ENCODE data around the gene GALNT2. TPM values are rescaled to one million over a fixed set of nuclear protein-coding genes. Genes with fewer than 3 reads are reported as not detected.

The GALNT2 gene
- total and polyA plus RNA-seq, 4 donors, result 47.5 to 182 (median 114) TPM

DNA sequence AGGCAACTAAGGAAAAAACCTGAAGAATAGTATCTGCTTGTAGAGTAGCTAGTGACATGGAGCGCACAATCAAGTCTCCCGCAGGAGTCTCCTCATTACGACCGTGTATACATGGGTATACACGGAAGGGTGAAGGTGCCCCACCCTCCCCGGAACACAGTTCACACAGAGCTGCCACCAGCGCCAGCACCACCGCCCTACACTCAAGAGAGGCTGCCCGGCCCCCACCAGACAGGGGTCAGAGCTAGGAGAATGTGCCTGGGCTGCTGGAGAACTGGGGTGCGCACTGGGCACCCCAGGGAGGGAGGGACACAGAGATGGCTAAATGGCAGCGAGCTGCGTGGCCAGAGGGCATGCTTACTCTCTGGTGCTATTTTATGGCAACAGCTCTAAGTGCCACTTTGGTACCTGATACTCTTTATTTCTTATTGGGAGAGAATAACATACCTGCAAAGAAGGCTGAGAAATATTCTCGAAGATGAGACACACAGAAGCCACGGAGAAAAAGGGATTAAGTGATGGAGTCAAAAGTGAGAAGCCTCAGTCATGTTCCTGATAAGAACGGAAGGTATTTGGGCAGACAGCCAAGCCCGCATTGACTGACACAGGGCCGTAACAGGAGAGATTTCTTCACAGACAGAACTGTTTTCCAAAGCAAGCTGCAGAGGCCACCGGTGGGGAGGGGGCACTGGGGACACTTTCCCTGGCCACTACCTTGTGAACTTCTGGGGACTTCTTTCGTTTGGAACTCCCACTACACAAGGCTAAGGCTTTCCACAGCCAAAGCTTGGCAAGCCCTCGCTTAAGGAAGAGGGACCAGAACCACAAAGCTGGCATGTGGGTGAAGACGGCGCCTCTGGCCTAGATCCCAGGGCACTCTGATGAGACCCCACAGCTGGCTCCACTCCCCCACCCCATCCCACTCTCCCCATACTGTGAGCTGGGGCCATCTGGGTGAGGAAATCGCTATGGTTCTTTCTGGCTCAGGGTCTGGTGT lies 251.1 kb downstream of the GALNT2 start:
- H3K4me1 ChIP-seq (ENCODE audit: control insufficient read depth in 4 of 4, insufficient read depth in 4 of 4, low read length in 3 of 4), result peaks cover 0 to 10% (median 7%) of the 10 kb centered on the region in 4 donors
- H3K9ac ChIP-seq (ENCODE audit: low read depth in 1 of 2, low read length in 2 of 2), result no peak overlapping the region
- no peaks in the 10 kb centered on the region for H3K27me3 ChIP-seq (ENCODE audit: control insufficient read depth in 4 of 4, insufficient read depth in 4 of 4, low read length in 3 of 4)
- no peak overlapping the region for H3K4me3 ChIP-seq (ENCODE audit: low read depth in 1 of 3, low read length in 3 of 3)
- H3K36me3 ChIP-seq (ENCODE audit: control insufficient read depth in 4 of 4, insufficient read depth in 3 of 4, low read depth in 1 of 4, low read length in 3 of 4), result peaks cover 0 to 2% (median 0%) of the 10 kb centered on the region in 4 donors
- H3K9me3 ChIP-seq (ENCODE audit: control insufficient read depth in 4 of 4, low read length in 3 of 4), result no peaks in the 10 kb centered on the region
- DNase-seq (ENCODE audit: low spot score), result peak; percentile 70
- WGBS, result 56% methylated on average over 23 of the region's 23 CpGs
- no peak overlapping the region for H3K27ac ChIP-seq (ENCODE audit: low read depth in 1 of 2, low read length in 2 of 2)
- TF ChIP-seq FOXA1 (IDR thresholded peaks at IDR 0.05) (no peak), GABPA (IDR thresholded peaks at IDR 0.05 in 1 of 2, conservative IDR thresholded peaks at IDR 0.05 in 1 of 2) (no peak), YY1 (IDR thresholded peaks at IDR 0.05) (no peak), RAD21 (IDR thresholded peaks at IDR 0.05) (peak; percentile 5 to 32), NR2F2 (IDR thresholded peaks at IDR 0.05) (no peak), TAF1 (conservative IDR thresholded peaks at IDR 0.05) (no peak), HNF4A (conservative IDR thresholded peaks at IDR 0.05) (peak in 1 of 2 donors; percentile 10), FOXA2 (IDR thresholded peaks at IDR 0.05) (no peak), RXRA (IDR thresholded peaks at IDR 0.05) (peak in 1 of 2 donors; percentile 6), HNF4G (IDR thresholded peaks at IDR 0.05) (no peak)
- TF ChIP-seq, protein P1, sequence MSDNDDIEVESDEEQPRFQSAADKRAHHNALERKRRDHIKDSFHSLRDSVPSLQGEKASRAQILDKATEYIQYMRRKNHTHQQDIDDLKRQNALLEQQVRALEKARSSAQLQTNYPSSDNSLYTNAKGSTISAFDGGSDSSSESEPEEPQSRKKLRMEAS (IDR thresholded peaks at IDR 0.05), result no peak
- TF ChIP-seq, protein P2, sequence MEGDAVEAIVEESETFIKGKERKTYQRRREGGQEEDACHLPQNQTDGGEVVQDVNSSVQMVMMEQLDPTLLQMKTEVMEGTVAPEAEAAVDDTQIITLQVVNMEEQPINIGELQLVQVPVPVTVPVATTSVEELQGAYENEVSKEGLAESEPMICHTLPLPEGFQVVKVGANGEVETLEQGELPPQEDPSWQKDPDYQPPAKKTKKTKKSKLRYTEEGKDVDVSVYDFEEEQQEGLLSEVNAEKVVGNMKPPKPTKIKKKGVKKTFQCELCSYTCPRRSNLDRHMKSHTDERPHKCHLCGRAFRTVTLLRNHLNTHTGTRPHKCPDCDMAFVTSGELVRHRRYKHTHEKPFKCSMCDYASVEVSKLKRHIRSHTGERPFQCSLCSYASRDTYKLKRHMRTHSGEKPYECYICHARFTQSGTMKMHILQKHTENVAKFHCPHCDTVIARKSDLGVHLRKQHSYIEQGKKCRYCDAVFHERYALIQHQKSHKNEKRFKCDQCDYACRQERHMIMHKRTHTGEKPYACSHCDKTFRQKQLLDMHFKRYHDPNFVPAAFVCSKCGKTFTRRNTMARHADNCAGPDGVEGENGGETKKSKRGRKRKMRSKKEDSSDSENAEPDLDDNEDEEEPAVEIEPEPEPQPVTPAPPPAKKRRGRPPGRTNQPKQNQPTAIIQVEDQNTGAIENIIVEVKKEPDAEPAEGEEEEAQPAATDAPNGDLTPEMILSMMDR (IDR thresholded peaks at IDR 0.05; ENCODE audit: low read depth, low read length, missing input control), result no peak

DNA sequence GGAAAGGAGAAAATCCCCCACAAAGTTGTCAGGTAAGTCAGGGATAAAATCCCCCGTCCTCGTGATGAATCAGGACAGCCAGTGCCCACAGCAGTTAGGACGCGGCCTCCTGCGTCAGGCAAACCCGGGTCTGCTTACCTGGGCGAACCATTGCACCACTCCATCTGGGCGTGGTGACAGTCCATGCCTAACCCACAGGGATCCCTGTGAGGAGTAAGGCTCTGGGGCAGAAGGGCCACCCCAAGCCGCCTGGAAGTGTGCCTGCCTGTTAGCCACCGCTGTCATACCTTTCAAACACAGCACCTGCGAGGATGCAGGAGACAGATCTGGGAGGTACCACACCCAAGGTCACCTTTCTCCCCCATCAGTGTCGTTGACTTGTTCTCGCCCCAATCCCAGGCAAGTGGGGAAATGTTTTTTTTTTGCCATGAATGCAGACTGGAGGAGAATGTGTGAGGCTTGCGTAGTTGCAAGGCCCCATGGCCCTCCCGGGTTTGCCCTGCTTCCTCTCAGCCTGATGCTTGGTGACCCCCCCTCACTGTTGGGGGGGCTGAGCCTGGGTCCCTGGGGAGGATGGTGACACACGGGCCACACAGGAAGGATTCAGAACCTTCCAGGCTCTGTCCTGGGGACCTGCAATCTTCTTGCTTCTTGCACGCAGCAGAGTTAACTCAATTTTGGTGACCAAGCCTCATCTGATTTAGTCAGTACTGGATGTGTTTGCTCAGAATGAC lies 252.1 kb downstream of the GALNT2 start:
- peaks cover 0 to 10% (median 7%) of the 10 kb centered on the region in 4 donors for H3K4me1 ChIP-seq (ENCODE audit: control insufficient read depth in 4 of 4, insufficient read depth in 4 of 4, low read length in 3 of 4)
- WGBS, result 96% methylated on average over 17 of the region's 17 CpGs
- TF ChIP-seq, protein P3, sequence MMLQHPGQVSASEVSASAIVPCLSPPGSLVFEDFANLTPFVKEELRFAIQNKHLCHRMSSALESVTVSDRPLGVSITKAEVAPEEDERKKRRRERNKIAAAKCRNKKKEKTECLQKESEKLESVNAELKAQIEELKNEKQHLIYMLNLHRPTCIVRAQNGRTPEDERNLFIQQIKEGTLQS (IDR thresholded peaks at IDR 0.05), result no peak
- TF ChIP-seq FOXA1 (IDR thresholded peaks at IDR 0.05) (no peak), HNF4A (conservative IDR thresholded peaks at IDR 0.05) (no peak), YY1 (IDR thresholded peaks at IDR 0.05) (no peak), FOXA2 (IDR thresholded peaks at IDR 0.05) (no peak), TAF1 (conservative IDR thresholded peaks at IDR 0.05) (no peak), NR2F2 (IDR thresholded peaks at IDR 0.05) (no peak), EGR1 (IDR thresholded peaks at IDR 0.05; ENCODE audit: low read depth in 2 of 2) (no peak), RXRA (IDR thresholded peaks at IDR 0.05) (no peak), GABPA (IDR thresholded peaks at IDR 0.05 in 1 of 2, conservative IDR thresholded peaks at IDR 0.05 in 1 of 2) (no peak), JUND (IDR thresholded peaks at IDR 0.05) (no peak), SP1 (IDR thresholded peaks at IDR 0.05) (no peak), HNF4G (IDR thresholded peaks at IDR 0.05) (no peak)
- TF ChIP-seq, protein P1 (IDR thresholded peaks at IDR 0.05), result no peak
- TF ChIP-seq, protein P4, sequence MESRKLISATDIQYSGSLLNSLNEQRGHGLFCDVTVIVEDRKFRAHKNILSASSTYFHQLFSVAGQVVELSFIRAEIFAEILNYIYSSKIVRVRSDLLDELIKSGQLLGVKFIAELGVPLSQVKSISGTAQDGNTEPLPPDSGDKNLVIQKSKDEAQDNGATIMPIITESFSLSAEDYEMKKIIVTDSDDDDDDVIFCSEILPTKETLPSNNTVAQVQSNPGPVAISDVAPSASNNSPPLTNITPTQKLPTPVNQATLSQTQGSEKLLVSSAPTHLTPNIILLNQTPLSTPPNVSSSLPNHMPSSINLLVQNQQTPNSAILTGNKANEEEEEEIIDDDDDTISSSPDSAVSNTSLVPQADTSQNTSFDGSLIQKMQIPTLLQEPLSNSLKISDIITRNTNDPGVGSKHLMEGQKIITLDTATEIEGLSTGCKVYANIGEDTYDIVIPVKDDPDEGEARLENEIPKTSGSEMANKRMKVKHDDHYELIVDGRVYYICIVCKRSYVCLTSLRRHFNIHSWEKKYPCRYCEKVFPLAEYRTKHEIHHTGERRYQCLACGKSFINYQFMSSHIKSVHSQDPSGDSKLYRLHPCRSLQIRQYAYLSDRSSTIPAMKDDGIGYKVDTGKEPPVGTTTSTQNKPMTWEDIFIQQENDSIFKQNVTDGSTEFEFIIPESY (IDR thresholded peaks at IDR 0.05), result no peak
- peaks cover 0 to 2% (median 0%) of the 10 kb centered on the region in 4 donors for H3K36me3 ChIP-seq (ENCODE audit: control insufficient read depth in 4 of 4, insufficient read depth in 3 of 4, low read depth in 1 of 4, low read length in 3 of 4)
- H3K4me3 ChIP-seq (ENCODE audit: low read depth in 1 of 3, low read length in 3 of 3), result no peak overlapping the region
- H3K9me3 ChIP-seq (ENCODE audit: control insufficient read depth in 4 of 4, low read length in 3 of 4), result no peaks in the 10 kb centered on the region
- H3K9ac ChIP-seq (ENCODE audit: low read depth in 1 of 2, low read length in 2 of 2), result no peak overlapping the region
- H3K27me3 ChIP-seq (ENCODE audit: control insufficient read depth in 4 of 4, insufficient read depth in 4 of 4, low read length in 3 of 4), result no peaks in the 10 kb centered on the region
- no peak for DNase-seq (ENCODE audit: low spot score)
- H3K27ac ChIP-seq (ENCODE audit: low read depth in 1 of 2, low read length in 2 of 2), result no peak overlapping the region
